Heart left ventricle (tissue), 16 donors: ENCODE results near the gene SUFU. TPM values are rescaled to one million over a fixed set of nuclear protein-coding genes. Genes with fewer than 3 reads are reported as not detected.

ENCODE experiments used
- ATAC-seq, 4 donors: fragments of 200-7000 bp; cut with Tn5 transposase; one replicate each; pipeline ENCODE4 v1.9.1; 2020 to 2022; ENCODE audit warnings: moderate library complexity in 4 of 4, mild to moderate bottlenecking in 3 of 4, moderate number of reproducible peaks in 1 of 4
- DNase-seq, 5 donors: peaks; one replicate each; pipeline ENCODE4 v3.0.0-alpha.2; 2020
- H3K27ac ChIP-seq, 12 donors: fragments of 200-600 bp; sonication (generic) in 4 of 12; one replicate each; pipeline versions ENCODE4 v1.5.0 to v1.8.0; 2016 to 2022; ENCODE audit warnings: mild to moderate bottlenecking in 2 of 12
- H3K27me3 ChIP-seq, 9 donors: fragments of 200-600 bp; sonication (generic) in 2 of 9; one replicate each; pipeline versions ENCODE4 v1.5.1 to v1.8.0; 2016 to 2022; ENCODE audit warnings: mild to moderate bottlenecking in 3 of 9
- H3K36me3 ChIP-seq, 9 donors: fragments of 200-600 bp; sonication (generic) in 2 of 9; one replicate each; pipeline versions ENCODE4 v1.5.0 to v1.8.0; 2018 to 2022; ENCODE audit warnings: mild to moderate bottlenecking in 2 of 9
- H3K4me1 ChIP-seq, 12 donors: fragments of 200-600 bp; sonication (generic) in 4 of 12; one replicate each; pipeline versions ENCODE4 v1.5.0 to v1.8.0; 2016 to 2022; ENCODE audit warnings: mild to moderate bottlenecking in 3 of 12
- H3K4me3 ChIP-seq, 12 donors: fragments of 200-600 bp; sonication (generic) in 4 of 12; one replicate each; pipeline versions ENCODE4 v1.5.0 to v1.8.0; 2017 to 2022; ENCODE audit warnings: mild to moderate bottlenecking in 9 of 12, moderate library complexity in 4 of 12
- H3K9me3 ChIP-seq, 12 donors: fragments of 200-600 bp; sonication (generic) in 4 of 12; one replicate each; pipeline versions ENCODE4 v1.5.0 to v1.8.0; 2016 to 2022; ENCODE audit warnings: mild to moderate bottlenecking in 1 of 12
- POLR2A ChIP-seq, 2 donors: fragments of 450-650 bp; IDR thresholded peaks; one replicate each; pipeline ENCODE4 v1.6.1; 2017; ENCODE audit warnings: antibody characterized with exemption in 2 of 2, mild to moderate bottlenecking in 2 of 2, moderate library complexity in 2 of 2
- WGBS, 4 donors: extraction: QIAGEN DNeasy Blood & Tissue Kit in 2 of 4; methylation state at CpG; one replicate each; pipeline versions ENCODE4 v1.1.5 to v1.1.7; 2013 to 2018; 5-methylcytosine and 5-hydroxymethylcytosine counted together
- intact Hi-C, 10 donors: fragments of 100-400 bp; cut with DNase I; formaldehyde crosslinking; loops; one replicate each; pipeline versions ENCODE4 v1.11.1 to v1.14.2; 2022
- polyA plus RNA-seq, 2 donors: library from polyadenylated mRNA; stranded (reverse); fragments of 200-250 nt; gene quantifications; one replicate each; pipeline ENCODE4 v1.2.3, GENCODE V29; 2013
- total RNA-seq, 9 donors: library from RNA; depleted of rRNA in 2 of 9; stranded (reverse); fragments of >200 nt in 2 of 9; fragmentation: NEBNext Ultra II Directional in 3 of 9; extraction: Animal tissue kit (Norgen Biotek cat#: 25700) in 3 of 9; gene quantifications; one replicate each; pipeline versions ENCODE4 v1.1.0 to v1.2.4, GENCODE V29; 2016 to 2023
- TF ChIP-seq, protein P1 (sequence below), 12 donors: fragments of 200-600 bp; sonication (generic) in 4 of 12; IDR thresholded peaks; one replicate each; pipeline versions ENCODE4 v1.5.0 to v1.8.0; 2018 to 2022; ENCODE audit warnings: antibody characterized with exemption in 12 of 12, mild to moderate bottlenecking in 5 of 12
- donor health status: ischemic (EF 13 %, LVEDD 7.1; RV severe dilation, severe dysfunction).
- donor health status: healthy with polysubstance abuse.
- donor health status: DM: no; HTN: yes; CAD: no.
- donor health status: DM: no; HTN: no; CAD: no.
- donor health status: ischemic (EF 25% LVEDD 6.9; RV normal size, moderate dysfunction).
- donor health status: ischemic (EF 25% LVEDD 5.7; RV mildly dilated, moderate dysfunction).
- donor health status: healthy.
- donor health status: DM: yes; HTN: yes; CAD: no.
- donor health status: ischemic (EF 35%, LVEDD 5.7; RV mildly dilated, moderate dysfunction).
- donor health status: nonischemic (EF 11% LVEDD 7.7; RV severe dilation, severe dysfunction).
- donor health status: DM: yes; HTN: yes; CAD: no.
- donor health status: PGD.
- donor health status: ischemic (EF 29% LVEDD 5.4; RV normal size, mild dysfunction).
- donor health status: nonischemic (EF 23%, LVEDD 6.1; RV moderate dilation, normal function).

SUFU gene
- total and polyA plus RNA-seq, 11 donors, result 3.7 to 12.7 (median 7.5) TPM

DNA sequence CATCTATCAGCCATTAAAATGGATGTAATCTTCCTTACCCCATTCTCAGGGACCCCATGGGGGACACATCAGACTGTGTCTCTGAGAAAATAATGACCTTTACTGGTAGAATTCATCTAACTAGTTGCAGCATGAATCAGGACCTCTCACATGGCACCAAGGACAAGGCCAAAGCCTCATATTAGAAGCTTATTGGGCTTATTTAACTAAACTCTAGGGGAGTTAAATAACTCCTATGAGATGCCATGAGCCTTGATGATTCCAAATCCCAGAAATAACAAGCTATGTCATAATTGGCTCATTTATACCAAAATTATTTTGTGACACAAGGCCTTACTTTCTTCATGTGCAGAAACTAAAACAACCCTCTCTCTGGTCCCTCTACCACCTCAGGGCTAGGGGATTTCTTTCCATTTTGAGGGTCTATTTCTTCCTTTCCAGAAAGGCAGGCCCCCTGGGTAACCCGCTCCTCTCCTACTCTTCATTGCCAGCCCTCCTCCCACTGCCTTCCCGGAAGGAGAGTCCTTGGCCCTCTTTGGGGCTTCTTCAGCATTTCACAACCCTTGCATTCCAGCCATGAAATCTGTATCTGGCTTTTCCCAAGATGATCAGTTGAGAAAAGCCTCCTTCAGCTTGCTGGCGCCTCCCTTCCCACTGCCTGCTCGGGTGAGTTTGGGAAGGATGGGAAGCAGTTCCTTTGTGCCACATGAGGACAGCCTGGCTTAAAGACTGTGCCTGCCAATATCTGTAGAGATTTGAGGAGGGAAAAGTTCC is 98.7 kb downstream of the SUFU start:
- WGBS, 4 donors, result 73 to 87% (median 79%) methylated on average over 4 of the region's 4 CpGs
- Histone ChIP-seq H3K27me3 (no peaks in the 10 kb centered on the region), H3K4me3 (no peak overlapping the region), H3K27ac (peak overlapping the region in 11 of 12 donors; percentile 13 to 85 (median 67)), H3K36me3 (peaks cover 0 to 64% (median 20%) of the 10 kb centered on the region in 9 donors), H3K9me3 (no peaks in the 10 kb centered on the region), H3K4me1 (peaks cover 6 to 81% (median 61%) of the 10 kb centered on the region in 12 donors)
- TF ChIP-seq POLR2A (IDR thresholded peaks at IDR 0.05), result no peak
- TF ChIP-seq, protein P1, sequence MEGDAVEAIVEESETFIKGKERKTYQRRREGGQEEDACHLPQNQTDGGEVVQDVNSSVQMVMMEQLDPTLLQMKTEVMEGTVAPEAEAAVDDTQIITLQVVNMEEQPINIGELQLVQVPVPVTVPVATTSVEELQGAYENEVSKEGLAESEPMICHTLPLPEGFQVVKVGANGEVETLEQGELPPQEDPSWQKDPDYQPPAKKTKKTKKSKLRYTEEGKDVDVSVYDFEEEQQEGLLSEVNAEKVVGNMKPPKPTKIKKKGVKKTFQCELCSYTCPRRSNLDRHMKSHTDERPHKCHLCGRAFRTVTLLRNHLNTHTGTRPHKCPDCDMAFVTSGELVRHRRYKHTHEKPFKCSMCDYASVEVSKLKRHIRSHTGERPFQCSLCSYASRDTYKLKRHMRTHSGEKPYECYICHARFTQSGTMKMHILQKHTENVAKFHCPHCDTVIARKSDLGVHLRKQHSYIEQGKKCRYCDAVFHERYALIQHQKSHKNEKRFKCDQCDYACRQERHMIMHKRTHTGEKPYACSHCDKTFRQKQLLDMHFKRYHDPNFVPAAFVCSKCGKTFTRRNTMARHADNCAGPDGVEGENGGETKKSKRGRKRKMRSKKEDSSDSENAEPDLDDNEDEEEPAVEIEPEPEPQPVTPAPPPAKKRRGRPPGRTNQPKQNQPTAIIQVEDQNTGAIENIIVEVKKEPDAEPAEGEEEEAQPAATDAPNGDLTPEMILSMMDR (IDR thresholded peaks at IDR 0.05), result no peak
- intact Hi-C loops, result no loop called here
- DNase-seq, result peak in 1 of 5 donors; percentile 41
- ATAC-seq, result peak in 3 of 4 donors; percentile 29 to 60 (median 37)

DNA sequence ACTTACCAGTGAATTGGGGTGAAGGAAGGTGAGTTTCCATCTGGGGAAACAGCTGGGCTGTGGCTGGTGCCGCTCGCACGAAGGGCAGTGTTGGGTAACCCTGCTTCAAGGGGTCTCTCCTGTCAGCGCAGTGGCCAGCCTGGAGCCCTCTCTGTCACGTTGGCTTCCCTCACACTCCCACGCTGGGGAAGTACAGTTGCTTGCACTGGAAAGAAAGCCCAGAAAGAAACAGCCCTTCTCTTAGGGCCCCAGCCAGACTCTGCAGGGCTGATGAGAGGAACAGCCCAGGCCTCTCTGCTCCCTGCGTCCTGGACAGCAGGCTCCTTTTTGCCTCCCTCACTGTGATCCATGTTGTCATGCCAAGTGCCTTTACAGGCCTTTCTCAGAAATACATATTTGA is 100.2 kb downstream of the SUFU start:
- 68 to 88% (median 80%) methylated on average over 7 of the region's 7 CpGs for WGBS, 4 donors
- Histone ChIP-seq H3K4me1 (peaks cover 0 to 72% (median 47%) of the 10 kb centered on the region in 12 donors), H3K4me3 (no peak overlapping the region), H3K27ac (peak overlapping the region in 11 of 12 donors; percentile 22 to 85 (median 58)), H3K36me3 (peaks cover 0 to 49% (median 16%) of the 10 kb centered on the region in 9 donors), H3K27me3 (no peaks in the 10 kb centered on the region), H3K9me3 (no peaks in the 10 kb centered on the region)
- ATAC-seq (peak in 3 of 4 donors; percentile 16 to 47 (median 40)), DNase-seq (no peak)
- TF ChIP-seq, protein P1 (IDR thresholded peaks at IDR 0.05), result no peak
- TF ChIP-seq POLR2A (IDR thresholded peaks at IDR 0.05), result no peak
- intact Hi-C loops, result no loop called here

DNA sequence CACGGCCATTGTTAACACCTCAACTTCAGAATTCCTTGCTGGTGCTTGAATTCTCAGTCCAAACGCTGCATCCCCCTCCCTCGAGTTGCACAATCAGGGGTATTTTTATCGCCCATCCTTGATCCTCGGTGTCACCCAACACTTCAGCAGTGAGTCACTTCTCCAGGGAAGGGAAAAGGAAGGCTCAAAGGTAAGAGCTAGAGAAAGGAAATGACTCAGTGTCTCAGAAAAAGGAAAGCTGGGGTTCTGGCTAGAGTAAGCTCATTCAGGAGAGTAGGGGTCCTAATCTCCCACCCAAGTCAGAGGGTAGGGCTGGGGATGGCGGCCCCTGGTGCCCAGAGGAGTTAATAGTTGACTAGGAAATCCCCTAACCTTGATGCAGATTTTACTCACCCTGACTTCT is 100.7 kb downstream of the SUFU start:
- peaks cover 0 to 44% (median 16%) of the 10 kb centered on the region in 9 donors for H3K36me3 ChIP-seq
- H3K4me1 ChIP-seq, result peaks cover 0 to 72% (median 42%) of the 10 kb centered on the region in 12 donors
- no peak for TF ChIP-seq POLR2A (IDR thresholded peaks at IDR 0.05)
- TF ChIP-seq, protein P1 (IDR thresholded peaks at IDR 0.05), result no peak
- no peaks in the 10 kb centered on the region for H3K9me3 ChIP-seq
- H3K27me3 ChIP-seq, result no peaks in the 10 kb centered on the region
- DNase-seq, result no peak
- H3K4me3 ChIP-seq, result no peak overlapping the region
- intact Hi-C loops, result no loop called here
- H3K27ac ChIP-seq, result peak overlapping the region in 11 of 12 donors; percentile 22 to 85 (median 58)
- WGBS, 4 donors, result 51 to 61% (median 55%) methylated on average over 6 of the region's 6 CpGs
- ATAC-seq, result peak in 3 of 4 donors; percentile 28 to 37 (median 31)

DNA sequence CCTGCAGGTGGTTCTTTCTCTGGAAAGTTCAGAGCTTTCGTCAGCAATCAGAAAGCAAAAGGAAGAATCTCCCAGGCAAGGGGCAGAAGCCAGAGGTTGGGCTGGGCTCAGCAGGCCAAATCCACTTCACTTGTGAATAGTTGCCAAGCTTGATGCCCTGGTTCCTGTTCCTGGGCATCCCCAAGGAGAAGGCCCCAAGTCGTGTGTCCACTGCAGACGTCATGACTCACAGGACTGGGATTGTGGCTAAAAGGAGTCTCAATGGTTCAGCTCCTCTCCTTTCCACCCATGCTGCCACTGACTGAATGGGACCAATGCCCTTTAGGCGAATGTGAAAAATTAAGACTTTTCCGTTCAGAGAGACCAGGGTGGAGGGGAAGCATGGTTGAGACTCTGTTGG is 101.9 kb downstream of the SUFU start:
- TF ChIP-seq POLR2A (IDR thresholded peaks at IDR 0.05), result no peak
- 66 to 71% (median 69%) methylated on average over 5 of the region's 5 CpGs for WGBS, 4 donors
- no peaks in the 10 kb centered on the region for H3K9me3 ChIP-seq
- DNase-seq (peak in 1 of 5 donors; percentile 29), ATAC-seq (no peak)
- peaks cover 0 to 38% (median 15%) of the 10 kb centered on the region in 9 donors for H3K36me3 ChIP-seq
- no peaks in the 10 kb centered on the region for H3K27me3 ChIP-seq
- intact Hi-C loops, result no loop called here
- H3K27ac ChIP-seq, result peak overlapping the region in 1 of 12 donors; percentile 18
- peaks cover 0 to 66% (median 36%) of the 10 kb centered on the region in 12 donors for H3K4me1 ChIP-seq
- H3K4me3 ChIP-seq, result no peak overlapping the region
